HFFc6 (cell line): Measurements from ENCODE around the gene RPS6KA5. TPM values are rescaled to one million over a fixed set of nuclear protein-coding genes. Genes with fewer than 3 reads are reported as not detected.

Experiments
- DNase-seq: peaks from one replicate; pipeline ENCODE4 v3.0.0-alpha.2; 2018
- H3K27ac Mint-ChIP-seq: 2 replicates; pipeline ENCODE4 v1.8.0; 2020; ENCODE audit warnings: mild to moderate bottlenecking, mixed read lengths
- H3K27me3 Mint-ChIP-seq: 2 replicates; pipeline ENCODE4 v1.8.0; 2021; ENCODE audit warnings: mild to moderate bottlenecking, moderate library complexity, mixed read lengths; ENCODE audit not compliant: insufficient read depth
- H3K36me3 Mint-ChIP-seq: 2 replicates; pipeline ENCODE4 v1.8.0; 2021; ENCODE audit warnings: low read depth, mixed read lengths
- H3K4me1 Mint-ChIP-seq: 2 replicates; pipeline ENCODE4 v1.8.0; 2020; ENCODE audit warnings: low read depth, mixed read lengths
- H3K4me3 Mint-ChIP-seq: 2 replicates; pipeline ENCODE4 v1.8.0; 2020; ENCODE audit warnings: mild to moderate bottlenecking, moderate library complexity, mixed read lengths
- H3K9me3 Mint-ChIP-seq: 2 replicates; pipeline ENCODE4 v1.8.0; 2020; ENCODE audit warnings: mild to moderate bottlenecking, mixed read lengths
- total RNA-seq, 6 experiments: library from RNA; stranded (reverse); fragmentation: NEBNext Ultra II Directional; extraction: Animal tissue kit (Norgen Biotek cat#: 25700); gene quantifications; 2 replicates in 1 of 6; 3 replicates in 5 of 6; pipeline ENCODE4 v1.2.3, GENCODE V29; 2021
- TF ChIP-seq, protein P1 (sequence below): fragments of 200-600 bp; sonication (generic); IDR thresholded peaks from 2 replicates; pipeline ENCODE4 v1.5.0; 2021; ENCODE audit warnings: antibody characterized with exemption, mild to moderate bottlenecking

Gene RPS6KA5
- total RNA-seq, 6 experiments from 2014 or later: 0.36 to 0.91 (median 0.48) TPM

DNA sequence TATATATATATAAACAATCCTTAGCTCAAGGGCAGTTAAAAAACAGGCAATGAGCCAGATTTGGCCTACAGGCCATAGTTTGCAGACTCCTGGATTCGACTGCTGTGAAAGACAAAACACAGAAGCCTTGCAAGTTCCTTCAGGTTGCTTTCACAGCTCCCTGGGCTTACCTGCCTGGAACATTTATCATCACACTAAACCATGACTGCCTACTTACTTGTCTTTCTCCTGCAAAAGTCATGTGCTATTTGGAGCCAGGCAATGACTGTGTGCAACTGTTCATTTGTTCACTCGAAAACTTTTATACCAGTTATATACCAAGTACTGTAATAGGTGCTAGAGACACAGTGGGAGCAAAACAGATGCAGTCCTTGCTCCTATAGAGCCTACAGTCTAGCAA is 2.2 kb upstream of the RPS6KA5 start:
- H3K27ac Mint-ChIP-seq: no peak overlapping the region

DNA sequence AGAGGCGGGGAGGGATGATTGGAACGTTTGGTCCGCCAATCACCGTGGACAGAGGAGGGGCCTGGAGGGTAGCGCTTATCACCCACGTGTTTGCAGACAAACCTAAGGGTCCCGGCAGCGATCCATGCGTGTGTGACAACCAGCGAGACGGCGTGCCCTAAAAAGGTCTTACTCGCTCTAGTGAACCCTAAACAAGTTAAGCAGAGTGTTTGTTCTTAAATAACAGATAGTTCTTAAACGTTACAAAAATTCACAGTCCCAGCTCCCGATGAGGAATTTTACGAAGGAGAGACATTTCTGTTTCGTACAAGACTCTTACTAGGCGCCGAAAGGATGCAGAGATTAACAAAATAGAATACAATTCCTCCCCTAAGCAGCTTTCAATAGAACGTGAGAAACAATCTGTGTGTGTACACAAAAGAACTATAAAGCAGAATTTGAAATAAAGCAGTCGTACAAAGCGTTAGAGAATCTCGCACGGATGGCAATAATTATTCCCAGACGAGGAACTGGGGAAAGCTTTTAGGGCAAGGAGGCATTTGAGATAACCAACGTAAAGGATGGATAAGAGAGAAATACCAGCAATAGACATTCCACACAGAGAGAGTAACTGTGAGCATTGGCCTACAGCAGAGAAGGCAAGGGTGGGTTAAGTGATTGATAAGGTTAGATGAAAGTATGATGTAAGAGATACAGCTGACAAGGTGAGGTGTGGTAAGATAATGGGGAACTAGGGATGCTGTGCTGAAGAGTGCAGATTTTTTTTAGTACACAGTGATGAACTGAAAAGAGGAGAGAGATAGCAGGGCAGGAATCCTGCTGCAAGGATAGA is 831 bp upstream of the RPS6KA5 start:
- Mint-ChIP-seq H3K36me3 (no peaks in the 10 kb centered on the region), H3K27ac (no peak overlapping the region), H3K4me1 (peaks cover 11% of the 10 kb centered on the region), H3K9me3 (no peaks in the 10 kb centered on the region), H3K27me3 (peaks cover 2% of the 10 kb centered on the region; the same call in 1 of the 2 replicates), H3K4me3 (no peak overlapping the region)
- TF ChIP-seq, protein P1, sequence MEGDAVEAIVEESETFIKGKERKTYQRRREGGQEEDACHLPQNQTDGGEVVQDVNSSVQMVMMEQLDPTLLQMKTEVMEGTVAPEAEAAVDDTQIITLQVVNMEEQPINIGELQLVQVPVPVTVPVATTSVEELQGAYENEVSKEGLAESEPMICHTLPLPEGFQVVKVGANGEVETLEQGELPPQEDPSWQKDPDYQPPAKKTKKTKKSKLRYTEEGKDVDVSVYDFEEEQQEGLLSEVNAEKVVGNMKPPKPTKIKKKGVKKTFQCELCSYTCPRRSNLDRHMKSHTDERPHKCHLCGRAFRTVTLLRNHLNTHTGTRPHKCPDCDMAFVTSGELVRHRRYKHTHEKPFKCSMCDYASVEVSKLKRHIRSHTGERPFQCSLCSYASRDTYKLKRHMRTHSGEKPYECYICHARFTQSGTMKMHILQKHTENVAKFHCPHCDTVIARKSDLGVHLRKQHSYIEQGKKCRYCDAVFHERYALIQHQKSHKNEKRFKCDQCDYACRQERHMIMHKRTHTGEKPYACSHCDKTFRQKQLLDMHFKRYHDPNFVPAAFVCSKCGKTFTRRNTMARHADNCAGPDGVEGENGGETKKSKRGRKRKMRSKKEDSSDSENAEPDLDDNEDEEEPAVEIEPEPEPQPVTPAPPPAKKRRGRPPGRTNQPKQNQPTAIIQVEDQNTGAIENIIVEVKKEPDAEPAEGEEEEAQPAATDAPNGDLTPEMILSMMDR: no peak
- no peak for DNase-seq

More for the DNA sequence above, 2.2 kb upstream of the RPS6KA5 start:
- Mint-ChIP-seq H3K4me1 (peaks cover 11% of the 10 kb centered on the region), H3K9me3 (no peaks in the 10 kb centered on the region), H3K4me3 (no peak overlapping the region), H3K36me3 (no peaks in the 10 kb centered on the region), H3K27me3 (peaks cover 2% of the 10 kb centered on the region)
- TF ChIP-seq, protein P1: no peak
- DNase-seq: no peak

DNA sequence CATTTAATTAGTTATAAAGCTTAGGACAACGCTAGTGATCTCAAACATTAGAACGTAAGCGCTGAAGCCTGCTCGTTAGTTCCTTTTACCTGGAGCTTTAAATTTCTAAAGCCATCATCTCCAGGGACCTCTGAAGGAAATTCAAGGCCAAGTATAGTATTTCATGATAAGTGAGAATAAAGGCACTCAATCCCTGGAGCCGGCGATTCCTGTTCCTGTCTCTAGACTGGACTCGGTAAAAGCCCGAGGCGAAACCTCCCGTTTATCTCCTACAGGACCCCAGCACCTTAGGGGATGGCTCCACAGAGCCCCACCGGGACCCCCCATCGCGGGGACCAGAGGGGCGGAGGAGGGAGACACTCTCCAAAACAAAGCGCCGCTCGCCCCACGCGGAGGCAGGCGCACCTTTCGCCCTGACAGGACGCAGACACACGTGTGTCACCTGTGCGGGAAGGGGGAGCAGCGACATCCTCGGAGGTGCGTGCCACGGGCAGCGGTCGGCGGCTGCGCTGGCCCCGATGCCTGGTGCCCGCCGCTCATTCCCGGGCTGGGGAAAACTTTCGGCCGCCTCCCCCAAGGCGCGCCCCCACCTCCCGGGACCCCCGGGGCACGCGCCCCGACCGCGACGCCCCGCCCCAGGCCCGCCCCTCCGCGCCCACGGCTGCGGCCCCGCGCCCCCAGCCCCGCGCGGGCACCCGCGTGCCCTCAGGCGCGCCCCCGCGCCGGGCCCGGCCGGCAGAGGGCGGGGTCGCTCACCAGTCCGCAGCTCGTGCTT is 678 bp downstream of the RPS6KA5 start:
- no peak for DNase-seq
- H3K36me3 Mint-ChIP-seq: no peaks in the 10 kb centered on the region
- no peaks in the 10 kb centered on the region for H3K9me3 Mint-ChIP-seq
- H3K4me1 Mint-ChIP-seq: peaks cover 11% of the 10 kb centered on the region
- TF ChIP-seq, protein P1: no peak
- H3K27me3 Mint-ChIP-seq: no peaks in the 10 kb centered on the region; the same call in 1 of the 2 replicates
- H3K4me3 Mint-ChIP-seq: peak overlapping the region; percentile 63
- H3K27ac Mint-ChIP-seq: no peak overlapping the region

DNA sequence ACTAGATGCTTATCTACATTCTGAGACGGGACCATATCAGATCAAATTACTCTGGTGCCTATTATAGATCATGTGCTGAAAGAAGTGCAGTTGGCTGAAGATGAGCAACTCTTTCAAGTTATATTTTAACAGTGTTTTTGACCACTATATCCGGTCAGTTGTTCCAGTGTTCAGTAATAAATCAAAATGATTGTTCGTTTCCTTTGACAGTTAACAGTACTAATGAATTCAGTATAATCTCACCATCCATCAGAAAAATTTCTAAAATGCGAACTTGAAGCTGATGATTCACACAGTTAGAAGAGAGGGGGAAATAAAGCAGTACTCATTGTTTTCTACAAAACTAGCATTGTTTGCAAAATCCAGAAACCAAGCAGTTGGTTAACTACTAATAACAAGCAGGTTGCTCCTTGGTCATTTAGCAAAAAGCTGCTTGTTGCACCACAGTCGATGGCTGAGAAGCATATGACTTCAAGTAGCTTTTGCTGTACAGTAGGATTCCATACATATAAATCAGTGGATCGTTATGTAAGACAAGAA is 2.3 kb downstream of the RPS6KA5 start:
- H3K4me3 Mint-ChIP-seq: no peak overlapping the region
- TF ChIP-seq, protein P1: no peak
- no peak overlapping the region for H3K27ac Mint-ChIP-seq
- no peaks in the 10 kb centered on the region; the same call in 1 of the 2 replicates for H3K27me3 Mint-ChIP-seq
- peaks cover 11% of the 10 kb centered on the region for H3K4me1 Mint-ChIP-seq
- no peaks in the 10 kb centered on the region for H3K9me3 Mint-ChIP-seq
- H3K36me3 Mint-ChIP-seq: no peaks in the 10 kb centered on the region
- no peak for DNase-seq

DNA sequence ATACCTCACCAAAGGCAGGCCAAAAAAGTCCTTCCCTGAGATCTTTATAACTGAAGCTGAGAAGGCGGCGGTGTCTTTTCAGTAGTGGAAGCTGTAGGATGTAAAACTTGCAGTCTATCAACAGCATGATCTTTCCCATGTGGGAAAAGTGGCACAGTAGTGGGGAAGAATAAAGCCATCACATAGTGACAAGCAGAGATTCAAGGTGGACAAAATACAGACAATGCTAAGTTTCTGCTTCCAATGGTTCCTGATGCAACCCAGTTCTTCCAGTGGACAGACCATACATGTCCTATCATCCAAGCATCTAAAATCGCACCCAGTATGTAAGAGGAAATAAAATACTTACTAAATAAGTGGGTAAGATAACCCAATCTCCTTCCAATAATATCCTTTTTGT is 4.1 kb downstream of the RPS6KA5 start:
- Mint-ChIP-seq H3K4me3 (no peak overlapping the region), H3K27me3 (no peaks in the 10 kb centered on the region; the same call in 1 of the 2 replicates), H3K27ac (no peak overlapping the region), H3K9me3 (no peaks in the 10 kb centered on the region), H3K36me3 (no peaks in the 10 kb centered on the region), H3K4me1 (peaks cover 11% of the 10 kb centered on the region)
- no peak for DNase-seq
- TF ChIP-seq, protein P1: no peak
